HCT116 (cell line): ENCODE measurements around the gene MLLT6. TPM values are rescaled to one million over a fixed set of nuclear protein-coding genes. Genes with fewer than 3 reads are reported as not detected.

Experiments used
- ATAC-seq: fragments of 200-7000 bp; cut with Tn5 transposase; 2 replicates; pipeline ENCODE4 v1.9.1; 2020; ENCODE audit warnings: mild to moderate bottlenecking, moderate library complexity
- BruUV-seq: library from RNA; stranded (reverse); fragments of 400-500 nt; replicated peaks from 2 replicates; lab custom pipeline; 2021; lab: Mats Ljungman, UMichigan
- CTCF ChIA-PET: fragments of 300-600 bp; sonication (Branson Sonifier 250); formaldehyde crosslinking; loops from one replicate; lab custom pipeline; 2021; ENCODE audit warnings: antibody characterized with exemption; lab: Charles Lee
- POLR2A ChIA-PET: fragments of 300-600, 350-600 bp; sonication (Branson Sonifier 250); formaldehyde crosslinking; loops from one replicate; lab custom pipeline; 2021; ENCODE audit warnings: antibody characterized with exemption; lab: Charles Lee
- RAD21 ChIA-PET, 2 experiments: fragments of 300-600 bp; sonication (Branson Sonifier 250); formaldehyde crosslinking; loops; one replicate each; lab custom pipeline; 2023; ENCODE audit warnings: low total read pairs in 2 of 2; ENCODE audit not compliant: uncharacterized antibody in 2 of 2, unreplicated experiment in 2 of 2, low non-redundant PET in 1 of 2; lab: Charles Lee
- DNase-seq: peaks from one replicate; pipeline ENCODE4 v3.0.0-alpha.2; 2010; ENCODE audit warnings: low read depth, low spot score
- H2AFZ ChIP-seq: fragments of 200-600 bp; shearing (Covaris generic), sonication (generic); 2 replicates; pipeline ENCODE4 v1.6.1; 2017; ENCODE audit warnings: low read depth, mixed run types, mixed read lengths, antibody characterized with exemption, low read length; ENCODE audit not compliant: poor library complexity, severe bottlenecking
- H3K27ac ChIP-seq: 2 replicates; pipeline ENCODE4 v1.5.1; 2012; ENCODE audit warnings: low read depth, low read length
- H3K27me3 ChIP-seq: fragments of 200-600 bp; sonication (generic); 2 replicates; pipeline ENCODE4 v1.6.1; 2016; ENCODE audit warnings: mixed run types, low read length, mixed read lengths; ENCODE audit not compliant: insufficient read depth
- H3K36me3 ChIP-seq, 2 experiments: fragments of 200-500 bp in 1 of 2; fragments of 200-600 bp in 1 of 2; sonication (Bioruptor generic) in 1 of 2; sonication (generic) in 1 of 2; 2 replicates each; pipeline versions ENCODE4 v1.5.1 to v1.6.1; 2014 to 2016; ENCODE audit warnings: low read length in 2 of 2, inconsistent platforms in 1 of 2, mixed read lengths in 1 of 2, mixed run types in 1 of 2; ENCODE audit not compliant: insufficient read depth in 2 of 2, control insufficient read depth in 1 of 2
- H3K4me1 ChIP-seq, 2 experiments: fragments of 200-600 bp in 1 of 2; sonication (generic) in 1 of 2; 2 replicates each; pipeline versions ENCODE4 v1.5.1 to v1.6.1; 2012 to 2017; ENCODE audit warnings: low read length in 2 of 2, inconsistent platforms in 1 of 2, mild to moderate bottlenecking in 1 of 2, mixed read lengths in 1 of 2, mixed run types in 1 of 2, moderate library complexity in 1 of 2; ENCODE audit not compliant: insufficient read depth in 2 of 2, control insufficient read depth in 1 of 2
- H3K4me2 ChIP-seq: fragments of 200-600 bp; sonication (generic); 2 replicates; pipeline ENCODE4 v1.6.1; 2017; ENCODE audit warnings: mixed run types, low read length, mixed read lengths
- H3K4me3 ChIP-seq, 2 experiments: fragments of 200-600 bp in 1 of 2; sonication (generic) in 1 of 2; replicated peaks in 1 of 2; 2 replicates each; pipeline ENCODE4 v1.5.1; 2011 to 2016; ENCODE audit warnings: low read length in 2 of 2, control low read depth in 1 of 2, low read depth in 1 of 2, mild to moderate bottlenecking in 1 of 2, mixed read lengths in 1 of 2, mixed run types in 1 of 2
- H3K79me2 ChIP-seq: fragments of 200-600 bp; sonication (generic); 2 replicates; pipeline ENCODE4 v1.6.1; 2017; ENCODE audit warnings: mild to moderate bottlenecking, mixed run types, low read length, moderate library complexity, mixed read lengths; ENCODE audit not compliant: insufficient read depth
- H3K9ac ChIP-seq: fragments of 200-600 bp; sonication (generic); 2 replicates; pipeline ENCODE4 v1.6.1; 2016; ENCODE audit warnings: low read length, mixed read lengths
- H3K9me2 ChIP-seq: fragments of 200-600 bp; sonication (generic), shearing (Covaris generic); 2 replicates; pipeline ENCODE4 v1.6.1; 2017; ENCODE audit warnings: mixed run types, mild to moderate bottlenecking, moderate library complexity; ENCODE audit not compliant: insufficient read depth
- H3K9me3 ChIP-seq, 2 experiments: fragments of 200-500 bp in 1 of 2; fragments of 200-600 bp in 1 of 2; sonication (Bioruptor generic) in 1 of 2; sonication (generic) in 1 of 2; 2 replicates each; pipeline ENCODE4 v1.6.1; 2014 to 2017; ENCODE audit warnings: low read length in 2 of 2, mixed read lengths in 2 of 2, inconsistent platforms in 1 of 2, low read depth in 1 of 2, mild to moderate bottlenecking in 1 of 2, mixed run types in 1 of 2, moderate library complexity in 1 of 2; ENCODE audit not compliant: control insufficient read depth in 1 of 2, insufficient read depth in 1 of 2
- H4K20me1 ChIP-seq: fragments of 200-600 bp; sonication (generic), shearing (Covaris generic); 2 replicates; pipeline ENCODE4 v1.6.1; 2017; ENCODE audit warnings: mixed run types, mild to moderate bottlenecking, moderate library complexity; ENCODE audit not compliant: insufficient read depth
- EZH2phosphoT487 ChIP-seq: fragments of 200-600 bp; IDR thresholded peaks from 2 replicates; pipeline ENCODE4 v1.6.1; 2018; ENCODE audit warnings: antibody characterized with exemption, borderline replicate concordance
- FOSL1 ChIP-seq: IDR thresholded peaks from 2 replicates; pipeline ENCODE4 v1.6.1; 2012; ENCODE audit warnings: low read depth
- JUND ChIP-seq: IDR thresholded peaks from 2 replicates; pipeline ENCODE4 v1.6.1; 2012
- POLR2AphosphoS5 ChIP-seq: IDR thresholded peaks from 2 replicates; pipeline ENCODE4 v1.6.1; 2011; ENCODE audit warnings: mild to moderate bottlenecking, low read depth, low read length, moderate library complexity
- SIN3A ChIP-seq: IDR thresholded peaks from 2 replicates; pipeline ENCODE4 v1.6.1; 2012; ENCODE audit warnings: low read depth
- YY1 ChIP-seq: IDR thresholded peaks from 2 replicates; pipeline ENCODE4 v1.6.1; 2011; ENCODE audit warnings: low read length, low read depth, moderate library complexity, mild to moderate bottlenecking; ENCODE audit not compliant: insufficient replicate concordance; ENCODE audit errors: extremely low read depth
- ZFX ChIP-seq: fragments of 450-650 bp; IDR thresholded peaks from 2 replicates; pipeline ENCODE4 v1.6.1; 2017
- intact Hi-C: fragments of 100-400 bp; cut with micrococcal nuclease; formaldehyde crosslinking; loops from 2 replicates; pipeline ENCODE4 v1.10.0; 2022
- total RNA-seq: library from RNA; stranded (reverse); gene quantifications from one replicate; pipeline ENCODE4 v1.2.1, GENCODE V29; 2021; ENCODE audit not compliant: unreplicated experiment
- TF ChIP-seq, protein P1 (sequence below): IDR thresholded peaks from 2 replicates; pipeline ENCODE4 v1.6.1; 2012
- TF ChIP-seq, protein P2 (sequence below): IDR thresholded peaks from 2 replicates; pipeline ENCODE4 v1.6.1; 2012; ENCODE audit warnings: low read depth

MLLT6 gene
- total RNA-seq, 1 experiment from 2014 or later: 110 TPM

DNA sequence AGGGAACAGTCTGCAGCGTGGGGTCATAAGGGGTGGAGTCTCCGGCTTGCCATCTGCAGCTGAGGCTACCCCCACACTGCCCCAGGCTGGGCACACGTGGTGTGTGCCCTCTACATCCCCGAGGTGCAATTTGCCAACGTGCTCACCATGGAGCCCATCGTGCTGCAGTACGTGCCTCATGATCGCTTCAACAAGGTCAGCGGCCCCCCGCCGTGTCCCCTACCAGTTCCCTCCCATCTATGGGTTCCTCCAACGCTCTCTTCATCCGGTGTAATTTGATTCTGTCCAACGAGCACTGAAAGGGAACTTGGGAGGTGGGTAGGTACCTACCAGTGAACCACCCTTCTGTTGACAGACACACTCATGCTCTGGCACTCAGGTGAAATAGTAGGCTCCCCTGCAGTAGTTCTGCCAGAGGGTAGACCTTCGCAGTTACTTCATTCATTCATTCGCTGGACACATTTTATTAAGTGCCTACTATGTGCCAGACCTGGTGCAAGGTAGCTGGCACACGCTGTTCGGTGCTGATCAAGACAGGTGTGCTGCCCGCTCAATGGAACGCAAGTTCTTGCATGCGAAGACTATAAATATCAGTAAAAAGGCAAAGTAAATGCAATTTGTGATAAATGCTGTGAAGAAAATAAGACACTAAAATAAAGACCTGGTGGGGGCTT is 2.7 kb downstream of the MLLT6 start:
- no peak overlapping the region for H3K4me3 ChIP-seq
- no peaks in the 10 kb centered on the region for H3K9me3 ChIP-seq
- ATAC-seq (no peak), DNase-seq (no peak)
- no peaks in the 10 kb centered on the region for H3K27me3 ChIP-seq
- RAD21 ChIA-PET: no interaction called here
- H3K4me1 ChIP-seq: peaks cover 14 to 34% of the 10 kb centered on the region in 2 experiments
- no peak overlapping the region for H3K9ac ChIP-seq
- H3K79me2 ChIP-seq: peaks cover 52% of the 10 kb centered on the region
- no peaks in the 10 kb centered on the region for H4K20me1 ChIP-seq
- CTCF ChIA-PET: no interaction called here
- no peak overlapping the region for H2AFZ ChIP-seq
- no TSS peak for BruUV-seq
- no peaks in the 10 kb centered on the region for H3K9me2 ChIP-seq
- H3K4me2 ChIP-seq: no peak overlapping the region
- H3K27ac ChIP-seq: no peak overlapping the region
- TF ChIP-seq, protein P1, sequence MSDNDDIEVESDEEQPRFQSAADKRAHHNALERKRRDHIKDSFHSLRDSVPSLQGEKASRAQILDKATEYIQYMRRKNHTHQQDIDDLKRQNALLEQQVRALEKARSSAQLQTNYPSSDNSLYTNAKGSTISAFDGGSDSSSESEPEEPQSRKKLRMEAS: no peak
- no peak for TF ChIP-seq FOSL1
- TF ChIP-seq ZFX: no peak
- TF ChIP-seq SIN3A: no peak
- TF ChIP-seq JUND: no peak
- TF ChIP-seq YY1: no peak
- TF ChIP-seq, protein P2, sequence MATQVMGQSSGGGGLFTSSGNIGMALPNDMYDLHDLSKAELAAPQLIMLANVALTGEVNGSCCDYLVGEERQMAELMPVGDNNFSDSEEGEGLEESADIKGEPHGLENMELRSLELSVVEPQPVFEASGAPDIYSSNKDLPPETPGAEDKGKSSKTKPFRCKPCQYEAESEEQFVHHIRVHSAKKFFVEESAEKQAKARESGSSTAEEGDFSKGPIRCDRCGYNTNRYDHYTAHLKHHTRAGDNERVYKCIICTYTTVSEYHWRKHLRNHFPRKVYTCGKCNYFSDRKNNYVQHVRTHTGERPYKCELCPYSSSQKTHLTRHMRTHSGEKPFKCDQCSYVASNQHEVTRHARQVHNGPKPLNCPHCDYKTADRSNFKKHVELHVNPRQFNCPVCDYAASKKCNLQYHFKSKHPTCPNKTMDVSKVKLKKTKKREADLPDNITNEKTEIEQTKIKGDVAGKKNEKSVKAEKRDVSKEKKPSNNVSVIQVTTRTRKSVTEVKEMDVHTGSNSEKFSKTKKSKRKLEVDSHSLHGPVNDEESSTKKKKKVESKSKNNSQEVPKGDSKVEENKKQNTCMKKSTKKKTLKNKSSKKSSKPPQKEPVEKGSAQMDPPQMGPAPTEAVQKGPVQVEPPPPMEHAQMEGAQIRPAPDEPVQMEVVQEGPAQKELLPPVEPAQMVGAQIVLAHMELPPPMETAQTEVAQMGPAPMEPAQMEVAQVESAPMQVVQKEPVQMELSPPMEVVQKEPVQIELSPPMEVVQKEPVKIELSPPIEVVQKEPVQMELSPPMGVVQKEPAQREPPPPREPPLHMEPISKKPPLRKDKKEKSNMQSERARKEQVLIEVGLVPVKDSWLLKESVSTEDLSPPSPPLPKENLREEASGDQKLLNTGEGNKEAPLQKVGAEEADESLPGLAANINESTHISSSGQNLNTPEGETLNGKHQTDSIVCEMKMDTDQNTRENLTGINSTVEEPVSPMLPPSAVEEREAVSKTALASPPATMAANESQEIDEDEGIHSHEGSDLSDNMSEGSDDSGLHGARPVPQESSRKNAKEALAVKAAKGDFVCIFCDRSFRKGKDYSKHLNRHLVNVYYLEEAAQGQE: no peak
- TF ChIP-seq EZH2phosphoT487: no peak
- TF ChIP-seq POLR2AphosphoS5: no peak
- POLR2A ChIA-PET: no interaction called here
- H3K36me3 ChIP-seq: peaks cover 13 to 43% of the 10 kb centered on the region in 2 experiments; a peak in 3 of 4 replicates
- intact Hi-C loops: no loop called here
